Erythroblast (primary cell): ENCODE results near the gene PRKAG1.

Experiments
- DNase-seq, 2 experiments: peaks; one replicate each; lab custom pipeline; 2025; lab: John Stamatoyannopoulos, UW
- GATA1 ChIP-seq: IDR thresholded peaks from 2 replicates; pipeline ENCODE4 v1.6.1; 2011; ENCODE audit warnings: low read depth, mild to moderate bottlenecking, control low read depth, low read length, moderate library complexity
- POLR2A ChIP-seq: IDR thresholded peaks from 2 replicates; pipeline ENCODE4 v1.6.1; 2011; ENCODE audit warnings: mild to moderate bottlenecking, low read length

PRKAG1 gene

DNA sequence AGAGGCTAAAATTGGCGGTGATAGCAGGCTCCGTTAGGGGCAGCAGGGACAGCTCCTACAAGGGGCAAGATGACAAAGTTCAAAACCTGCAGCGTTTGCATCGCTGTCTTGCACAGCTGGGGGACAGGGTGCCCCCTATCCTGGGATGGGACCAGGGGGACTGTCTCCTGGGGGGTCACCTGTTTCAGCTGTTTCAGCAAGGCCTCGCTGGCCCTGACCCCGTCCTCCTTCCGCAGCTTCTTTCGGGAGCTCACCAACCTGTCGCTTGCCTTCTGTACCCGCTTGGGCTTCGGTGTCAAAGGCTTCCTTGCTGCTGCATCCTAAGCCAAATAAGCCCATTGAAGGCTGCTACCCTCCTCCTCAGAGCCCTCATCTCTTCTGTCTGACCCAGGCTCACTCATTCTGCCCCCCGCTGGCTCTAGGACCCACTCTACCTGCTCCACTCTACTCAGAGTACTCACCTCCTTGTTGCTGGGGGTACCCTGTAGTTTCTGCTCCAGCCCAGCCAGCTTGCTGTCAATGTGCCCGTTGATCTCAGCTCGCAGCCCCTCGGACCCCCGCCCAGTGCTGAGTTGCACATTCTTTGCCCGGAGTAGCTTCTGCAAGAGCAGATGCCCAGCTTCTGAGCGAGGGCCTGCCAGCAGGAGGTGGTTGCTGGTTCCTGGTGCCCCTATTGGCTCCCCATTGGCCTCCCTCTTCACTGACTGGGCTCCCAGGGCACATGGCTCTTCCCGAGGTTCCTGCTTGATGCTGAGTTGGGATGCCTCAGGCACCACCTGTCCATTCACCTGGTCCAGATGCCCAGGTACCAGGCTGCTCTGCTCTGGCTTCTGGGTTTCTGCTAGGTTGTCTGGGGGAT lies 12.4 kb upstream of the PRKAG1 start:
- TF ChIP-seq POLR2A (no peak), GATA1 (no peak)
- no peak for DNase-seq

DNA sequence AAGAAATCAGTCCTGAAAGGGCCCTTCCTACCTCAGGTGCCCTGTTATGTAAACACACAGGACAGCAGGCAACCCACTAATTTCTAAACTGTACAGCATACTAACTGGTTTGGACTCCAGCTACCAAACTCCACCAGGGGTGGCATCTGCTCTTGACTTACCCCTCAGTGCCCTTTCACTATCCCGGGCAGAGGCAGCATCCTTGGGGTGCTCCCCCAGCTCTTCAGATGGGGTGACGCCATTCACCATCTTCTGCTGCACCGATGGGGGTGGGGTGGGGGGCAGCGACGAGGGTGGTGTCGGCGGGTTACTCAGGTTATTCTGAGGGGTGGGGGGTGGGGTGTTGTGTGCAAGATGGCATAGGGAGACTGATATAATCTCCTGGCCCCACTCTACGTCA lies 11.5 kb upstream of the PRKAG1 start:
- TF ChIP-seq POLR2A (no peak), GATA1 (no peak)
- no peak for DNase-seq

DNA sequence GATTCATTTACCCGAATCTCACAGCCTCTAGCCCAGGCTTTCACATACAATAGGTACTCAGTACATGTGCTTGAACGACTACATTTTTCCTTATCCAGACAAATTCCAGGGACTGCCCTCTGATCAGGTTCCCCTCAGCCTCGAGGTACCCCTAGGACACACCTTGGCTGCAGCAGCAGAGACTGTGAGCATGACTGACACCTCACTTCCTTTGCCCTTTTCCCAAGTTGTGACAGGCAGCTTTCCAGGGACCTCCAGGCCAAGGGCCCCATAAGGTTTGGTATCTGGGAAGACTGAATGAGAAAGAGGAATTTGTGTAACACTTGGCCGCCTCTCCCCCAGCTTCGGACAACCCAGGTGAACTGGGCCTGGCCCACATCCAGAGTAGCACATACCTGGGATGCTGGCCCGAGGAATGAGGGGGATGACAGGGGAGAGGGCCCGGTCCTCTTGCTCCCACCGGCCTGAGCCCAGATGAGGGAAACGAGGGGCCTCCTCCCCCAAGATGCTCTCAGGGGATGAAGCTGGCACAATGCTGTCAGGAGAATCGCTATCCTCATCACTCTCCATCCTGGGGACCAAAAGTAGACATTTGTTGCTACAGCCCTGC lies 10.2 kb upstream of the PRKAG1 start:
- TF ChIP-seq POLR2A = no peak
- no peak for TF ChIP-seq GATA1
- DNase-seq = no peak

DNA sequence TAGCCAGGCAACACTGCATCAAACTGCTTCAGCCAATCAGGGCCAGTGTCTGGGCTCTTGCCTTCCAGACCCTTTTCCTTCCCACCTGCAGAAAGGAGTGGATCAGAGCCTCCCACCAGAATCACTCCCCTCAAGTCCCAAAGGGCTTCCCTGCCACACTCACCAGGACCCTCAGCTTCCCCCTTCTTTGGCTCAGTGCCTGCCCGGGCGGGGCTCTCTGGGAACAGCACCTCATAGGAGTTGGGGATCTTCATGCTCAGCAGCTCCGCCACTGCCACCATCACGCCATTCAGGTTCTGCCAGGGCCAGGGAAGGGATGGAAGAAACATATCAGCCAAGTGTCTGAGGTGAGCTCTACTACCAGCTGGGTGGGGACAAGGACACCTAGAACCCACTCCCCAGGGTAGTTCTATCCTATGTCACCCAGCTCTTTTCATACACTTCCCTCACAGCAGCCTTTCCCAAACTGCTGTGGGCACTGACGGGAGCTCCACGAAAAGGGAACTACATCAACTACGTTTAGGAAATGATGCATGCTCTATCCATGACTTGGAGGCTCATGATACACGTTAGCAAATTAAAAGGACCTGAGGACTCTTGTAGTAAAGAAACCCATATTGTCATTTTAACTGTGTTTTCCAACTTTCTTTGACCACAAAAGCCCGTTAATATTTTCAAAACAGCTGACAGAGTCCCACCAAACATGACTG lies 9.4 kb upstream of the PRKAG1 start:
- TF ChIP-seq GATA1 (no peak), POLR2A (no peak)
- no peak for DNase-seq

DNA sequence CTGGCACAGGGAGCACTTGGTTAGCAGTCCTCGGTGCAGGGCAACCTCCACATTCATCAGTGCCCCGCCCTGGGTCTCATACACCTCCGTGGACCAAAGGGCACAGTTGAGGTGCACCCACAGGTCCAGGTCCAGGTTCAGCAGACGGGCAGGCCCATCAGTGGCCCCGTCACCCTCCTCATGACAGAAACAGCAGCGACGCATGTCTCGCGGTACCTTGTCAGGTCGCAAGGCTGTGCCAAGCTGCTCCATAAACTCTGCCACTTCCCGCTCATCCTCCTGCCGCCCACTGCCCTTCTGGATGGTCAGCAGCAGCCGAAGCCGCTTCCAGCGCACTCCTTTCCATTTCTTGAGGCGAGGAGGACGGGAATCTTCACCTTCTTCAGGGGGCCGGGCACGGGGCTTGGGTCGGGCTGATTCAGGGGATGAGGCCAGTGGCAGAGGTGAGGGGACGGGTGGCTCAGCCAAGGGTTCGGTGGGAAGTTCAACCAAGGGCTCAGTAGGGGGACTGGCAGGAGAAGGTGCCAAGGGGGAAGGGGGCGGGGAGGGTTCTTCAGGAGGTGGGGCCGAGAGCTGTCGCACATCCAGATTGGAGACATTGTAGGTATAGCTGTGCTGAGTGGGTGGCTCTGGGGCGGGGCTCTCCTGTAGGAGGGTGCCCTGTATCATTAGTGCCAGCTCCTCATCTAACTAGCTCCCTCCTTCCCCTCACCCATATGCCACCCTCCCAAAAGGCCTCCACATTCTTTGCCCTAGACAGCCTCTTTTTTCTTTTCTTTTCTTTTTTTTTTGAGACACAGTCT lies 8.3 kb upstream of the PRKAG1 start:
- TF ChIP-seq POLR2A (no peak), GATA1 (no peak)
- DNase-seq = no peak

DNA sequence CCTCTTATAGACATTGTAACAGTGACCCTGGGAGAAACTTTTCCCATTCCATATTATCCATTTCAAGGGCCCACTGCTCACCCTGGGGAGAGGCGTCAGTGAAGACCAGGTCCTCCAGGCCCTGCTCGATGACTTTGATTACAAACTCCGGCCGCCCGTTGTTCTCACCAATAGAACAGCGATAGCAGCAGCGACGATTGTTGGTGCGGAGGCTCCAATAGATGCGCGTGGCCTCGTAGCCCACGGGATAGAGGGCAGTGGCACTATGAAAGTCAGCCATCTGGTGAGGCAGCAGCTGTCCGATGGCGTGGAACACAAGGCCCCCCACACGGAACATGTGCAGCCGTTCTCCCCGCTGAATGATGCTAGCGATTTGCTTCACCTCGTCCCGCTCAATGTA lies 7.5 kb upstream of the PRKAG1 start:
- DNase-seq = no peak

DNA sequence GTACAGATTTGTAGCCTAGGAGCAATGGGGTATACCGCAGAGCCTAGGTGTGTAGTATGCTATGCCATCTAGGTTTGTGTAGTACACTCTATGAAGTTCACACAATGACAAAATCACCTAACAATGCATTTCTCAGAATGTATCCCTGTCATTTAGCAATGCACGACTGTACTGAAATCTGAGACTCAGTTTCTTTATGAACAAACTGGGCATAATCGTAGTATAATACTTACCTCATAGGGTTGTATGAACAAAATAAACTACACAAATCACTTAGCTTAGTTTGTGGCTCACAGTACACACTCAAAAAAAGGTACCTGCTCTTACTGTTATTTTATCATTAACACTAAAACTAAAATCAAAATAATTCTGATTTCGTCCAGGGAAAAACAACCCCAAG lies 6.9 kb upstream of the PRKAG1 start:
- no peak for TF ChIP-seq GATA1
- no peak for DNase-seq

More for the DNA sequence above, 7.5 kb upstream of the PRKAG1 start:
- TF ChIP-seq POLR2A = no peak
- TF ChIP-seq GATA1 = no peak

DNA sequence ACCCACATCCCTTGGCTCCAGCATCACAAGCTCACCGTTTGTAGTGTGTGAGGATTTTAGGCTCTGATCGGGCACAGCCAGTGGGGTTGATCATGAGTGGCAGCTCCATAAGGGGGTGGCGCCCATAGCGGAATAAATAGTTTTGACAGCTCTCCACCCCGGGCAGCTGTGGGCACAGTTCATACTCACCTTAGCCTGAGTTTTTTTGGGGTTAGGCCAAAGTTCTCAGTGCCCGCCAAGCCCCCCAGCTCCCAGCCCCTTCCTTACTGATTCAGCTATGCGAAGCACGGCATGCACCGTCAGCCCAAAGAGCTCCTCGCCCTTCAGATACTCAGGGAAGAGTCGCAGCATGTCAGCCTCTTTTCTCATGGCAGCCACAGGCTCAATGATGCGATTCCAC lies 6.0 kb upstream of the PRKAG1 start:
- TF ChIP-seq POLR2A = no peak
- no peak for TF ChIP-seq GATA1
- no peak for DNase-seq

DNA sequence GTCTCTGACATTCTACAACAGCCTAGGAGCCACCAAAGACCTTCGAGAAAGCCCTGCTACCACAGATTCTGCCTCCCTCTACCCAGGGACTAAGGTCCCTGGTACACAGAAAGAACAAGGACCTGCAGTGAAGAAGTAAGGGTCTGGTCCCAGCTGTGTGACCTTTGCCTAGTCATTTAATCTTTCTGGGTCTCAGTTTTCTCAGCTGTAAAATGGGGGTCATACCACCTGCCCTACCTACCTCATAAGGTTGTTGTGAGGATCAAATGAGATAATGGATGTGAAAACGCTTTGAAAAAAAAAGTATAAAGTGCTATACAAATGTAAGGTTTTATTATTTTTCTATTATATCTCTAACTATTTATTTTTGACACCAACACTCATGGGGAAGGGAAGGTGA lies 5.2 kb upstream of the PRKAG1 start:
- no peak for DNase-seq
- TF ChIP-seq GATA1 = no peak
- TF ChIP-seq POLR2A = no peak

DNA sequence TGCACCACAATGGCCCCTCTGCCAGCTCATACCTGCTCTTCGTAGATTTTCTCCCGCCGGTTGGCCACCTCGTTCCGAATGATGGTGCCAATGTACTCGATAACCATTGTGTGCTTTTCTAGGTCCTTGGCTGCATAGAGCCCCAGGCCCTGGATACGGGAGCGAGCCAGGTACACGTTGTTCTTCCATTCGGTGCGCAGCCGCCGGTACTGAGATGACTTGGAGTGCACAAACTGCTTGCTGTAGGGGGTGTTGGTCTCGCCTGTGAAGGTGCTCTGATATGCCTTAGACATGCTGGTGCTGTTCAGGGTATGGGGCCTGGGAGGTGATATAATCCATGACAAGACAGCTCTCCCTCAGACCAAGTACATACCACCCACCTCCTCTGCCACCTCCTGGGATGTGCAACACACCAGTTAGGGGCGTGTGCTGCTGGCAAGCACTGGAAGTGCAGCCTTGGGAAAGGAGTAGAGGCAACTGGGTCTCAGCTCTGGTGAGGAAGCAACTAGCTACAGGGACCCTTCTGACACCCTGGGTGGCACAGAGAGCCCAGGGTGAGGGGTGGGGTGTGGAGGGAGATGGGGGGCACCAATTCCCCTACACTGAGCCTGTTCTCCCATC lies 4.1 kb upstream of the PRKAG1 start:
- DNase-seq = no peak
- TF ChIP-seq POLR2A (no peak), GATA1 (no peak)

DNA sequence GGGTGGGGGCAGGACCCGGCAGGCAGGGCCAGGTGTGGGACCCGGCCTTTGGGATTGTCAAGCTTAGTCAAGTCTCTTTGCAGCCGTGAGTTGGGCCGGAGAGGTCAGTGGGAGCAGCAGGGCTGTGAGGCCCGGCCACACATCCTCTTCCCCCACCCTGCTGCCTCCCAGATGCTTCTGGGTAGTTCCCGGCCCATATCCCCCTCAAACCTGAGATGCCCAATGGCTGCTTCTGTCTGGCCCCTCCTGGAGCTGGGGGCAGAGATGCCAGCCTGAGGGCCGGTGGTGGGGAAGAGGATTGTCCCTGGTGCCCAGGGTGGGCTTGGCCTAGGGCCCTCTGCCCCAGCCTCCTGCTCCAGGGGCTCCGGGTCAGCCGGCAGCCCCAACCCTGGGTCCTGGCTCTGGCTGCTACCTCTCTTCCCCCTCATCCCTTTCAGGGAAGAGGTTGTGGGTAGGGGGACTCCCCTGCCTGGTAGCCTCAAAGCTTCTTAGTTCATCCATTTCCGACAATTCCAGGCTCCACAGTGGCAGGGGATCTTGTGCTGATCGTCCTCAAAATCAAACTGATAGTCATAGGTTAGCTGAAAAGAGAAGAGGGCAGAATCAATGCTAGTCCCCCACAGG lies 2.8 kb upstream of the PRKAG1 start:
- no peak for TF ChIP-seq POLR2A
- no peak for DNase-seq

DNA sequence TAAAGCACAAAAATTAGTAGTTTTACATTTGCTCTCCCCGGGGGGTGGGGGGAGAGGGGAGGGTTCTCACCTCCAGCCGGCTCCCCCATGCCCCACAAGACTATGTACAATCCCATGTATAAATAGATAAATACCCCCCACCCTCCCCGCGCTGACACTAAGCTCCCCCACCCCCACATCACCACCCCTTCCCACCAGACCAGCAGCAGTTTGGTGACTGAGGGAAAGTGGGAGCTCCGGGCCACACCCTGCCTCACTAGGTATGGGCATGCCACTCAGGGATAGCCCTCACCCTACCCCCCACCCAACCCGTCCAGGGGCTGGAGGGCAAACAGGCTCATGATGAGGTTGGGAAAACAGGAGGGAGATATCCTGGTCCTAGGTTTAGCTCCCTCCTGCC lies 1.9 kb upstream of the PRKAG1 start:
- no peak for DNase-seq
- TF ChIP-seq POLR2A (no peak), GATA1 (no peak)
